ENCODE data around the gene TBCK.

TBCK gene

DNA sequence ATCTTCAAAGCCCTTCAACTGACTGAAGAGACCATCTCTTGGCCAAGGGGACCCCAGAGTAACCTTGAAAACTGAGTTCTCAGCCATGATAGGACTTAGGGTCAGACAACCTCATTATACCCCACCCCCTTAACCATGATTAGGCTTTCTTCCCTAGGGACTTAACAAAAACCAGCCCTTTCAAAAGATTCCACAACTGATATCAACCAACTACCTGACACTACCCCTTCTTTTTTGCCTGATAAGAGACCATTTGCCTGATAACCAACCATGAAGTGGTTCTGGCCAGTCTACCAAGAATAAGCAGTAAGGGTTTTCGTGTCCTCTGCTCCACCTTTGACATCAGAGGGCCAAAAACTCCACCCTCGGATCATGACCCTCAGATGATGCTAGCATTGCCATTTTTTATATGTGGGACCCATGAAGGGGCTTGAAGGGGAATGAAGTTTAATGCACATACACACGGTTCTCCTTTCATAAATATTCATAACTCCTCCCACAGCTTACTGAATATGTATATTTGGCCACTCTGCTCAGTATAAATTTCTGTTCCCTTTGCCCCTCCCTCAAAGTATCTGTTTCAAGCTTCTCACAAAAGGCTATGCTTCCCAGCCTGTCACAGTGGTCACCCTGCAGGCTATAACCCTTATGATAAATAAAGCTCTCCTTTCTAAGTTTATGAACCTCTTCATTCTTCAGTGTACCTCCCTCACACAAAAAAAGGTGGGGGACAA is 12.3 kb downstream of the TBCK start:
- Histone ChIP-seq H3K56ac (ENCODE audit: low read length) (peak overlapping the region; percentile 54), H3K23ac (ENCODE audit: low read length) (no peak overlapping the region), H3K4ac (ENCODE audit: low read depth, low read length) (no peak overlapping the region), H2AK5ac (ENCODE audit: low read length) (no peak overlapping the region), H4K5ac (ENCODE audit: low read length) (no peak overlapping the region), H3K9ac (ENCODE audit: low read length) (no peak overlapping the region), H3K4me2 (ENCODE audit: low read length) (no peak overlapping the region), H2BK120ac (ENCODE audit: low read depth, low read length) (no peak overlapping the region), H3K79me2 (ENCODE audit: control insufficient read depth, insufficient read depth, low read length) (no peaks in the 10 kb centered on the region), H2BK15ac (replicated peaks; ENCODE audit: low read depth) (no peak overlapping the region), H3K18ac (ENCODE audit: low read length) (no peak overlapping the region), H3K27me3 (ENCODE audit: insufficient read depth, low read length, poor library complexity) (no peaks in the 10 kb centered on the region), H3K79me1 (ENCODE audit: low read length) (no peaks in the 10 kb centered on the region), H3K27ac (ENCODE audit: low read depth, low read length) (no peak overlapping the region), H4K8ac (ENCODE audit: low read depth, low read length) (no peak overlapping the region), H3K36me3 (ENCODE audit: control insufficient read depth, insufficient read depth, low read length) (no peaks in the 10 kb centered on the region), H3K4me3 (ENCODE audit: low read length) (no peak overlapping the region), H3K4me1 (ENCODE audit: control insufficient read depth, low read depth, low read length) (no peaks in the 10 kb centered on the region), H2BK5ac (ENCODE audit: low read length) (no peak overlapping the region)
- no CpG with 5 or more reads among the region's 3 CpGs for WGBS (ENCODE audit: extremely low coverage, insufficient coverage, low lambda C conversion rate)
- DNase-seq: peak; percentile 93

DNA sequence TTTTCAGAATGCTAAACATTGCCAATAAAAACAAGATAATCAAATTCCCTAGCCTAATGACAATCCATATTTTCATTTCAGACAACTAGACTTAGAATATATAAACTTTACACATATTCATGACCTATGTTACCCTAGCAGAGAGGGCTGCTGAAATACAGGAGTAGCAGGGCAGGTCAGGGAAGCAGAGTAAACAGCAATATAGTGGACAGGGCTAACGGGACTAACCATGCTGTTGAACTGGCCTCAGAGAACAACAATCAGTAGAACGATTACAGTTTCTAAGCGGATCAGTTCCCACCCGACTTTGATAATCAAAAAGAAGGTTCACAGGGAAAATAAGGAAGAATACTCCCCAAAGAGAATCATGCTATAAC is 14.0 kb downstream of the TBCK start:
- DNase-seq: no peak
- no CpG with 5 or more reads among the region's 4 CpGs for WGBS (ENCODE audit: extremely low coverage, insufficient coverage, low lambda C conversion rate)
- H3K4me1 ChIP-seq (ENCODE audit: control insufficient read depth, low read depth, low read length): no peaks in the 10 kb centered on the region
- H3K27me3 ChIP-seq (ENCODE audit: insufficient read depth, low read length, poor library complexity): no peaks in the 10 kb centered on the region
- no peak overlapping the region for H3K18ac ChIP-seq (ENCODE audit: low read length)
- H2BK5ac ChIP-seq (ENCODE audit: low read length): peak overlapping the region; percentile 12
- no peak overlapping the region for H4K8ac ChIP-seq (ENCODE audit: low read depth, low read length)
- H3K4me2 ChIP-seq (ENCODE audit: low read length): no peak overlapping the region
- no peak overlapping the region for H3K27ac ChIP-seq (ENCODE audit: low read depth, low read length)
- no peak overlapping the region for H2AK5ac ChIP-seq (ENCODE audit: low read length)
- H4K5ac ChIP-seq (ENCODE audit: low read length): no peak overlapping the region
- H3K56ac ChIP-seq (ENCODE audit: low read length): no peak overlapping the region
- no peak overlapping the region for H2BK120ac ChIP-seq (ENCODE audit: low read depth, low read length)
- H3K23ac ChIP-seq (ENCODE audit: low read length): no peak overlapping the region
- no peaks in the 10 kb centered on the region for H3K79me2 ChIP-seq (ENCODE audit: control insufficient read depth, insufficient read depth, low read length)
- H3K36me3 ChIP-seq (ENCODE audit: control insufficient read depth, insufficient read depth, low read length): no peaks in the 10 kb centered on the region
- no peak overlapping the region for H3K4me3 ChIP-seq (ENCODE audit: low read length)
- no peak overlapping the region for H2BK15ac ChIP-seq (replicated peaks; ENCODE audit: low read depth)
- no peak overlapping the region for H3K4ac ChIP-seq (ENCODE audit: low read depth, low read length)
- H3K79me1 ChIP-seq (ENCODE audit: low read length): no peaks in the 10 kb centered on the region
- H3K9ac ChIP-seq (ENCODE audit: low read length): no peak overlapping the region

DNA sequence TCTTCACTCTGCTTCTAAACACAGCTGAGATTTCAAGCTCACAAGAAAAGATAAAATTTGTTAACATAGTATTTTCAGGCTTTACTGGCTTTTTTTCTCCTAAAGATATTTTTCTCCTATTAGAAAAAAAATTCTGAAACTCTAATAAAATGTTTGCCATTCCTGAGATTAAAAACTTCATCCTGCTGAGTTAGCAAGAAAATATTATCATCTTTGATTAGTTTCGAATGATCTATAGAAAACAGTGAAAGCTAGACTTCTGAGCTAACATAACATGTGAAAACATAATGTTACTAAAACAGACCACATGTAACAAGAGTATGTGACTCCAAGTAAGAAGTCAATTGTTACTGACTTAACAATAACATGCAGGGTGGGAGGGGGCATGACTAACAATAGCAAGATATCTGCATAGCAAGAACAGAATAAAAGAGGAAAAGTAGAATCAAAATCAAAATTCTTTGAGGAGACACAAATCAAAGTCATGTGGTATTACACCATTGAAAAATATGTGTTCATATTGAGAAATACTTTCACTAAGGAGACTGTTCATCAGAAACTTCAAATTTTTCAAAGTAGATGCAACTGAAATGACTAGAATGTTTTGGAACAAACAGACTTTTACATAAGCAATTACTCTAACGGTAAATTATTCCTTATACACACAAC is 14.5 kb downstream of the TBCK start:
- Histone ChIP-seq H3K4ac (ENCODE audit: low read depth, low read length) (no peak overlapping the region), H3K27me3 (ENCODE audit: insufficient read depth, low read length, poor library complexity) (no peaks in the 10 kb centered on the region), H3K56ac (ENCODE audit: low read length) (no peak overlapping the region), H4K8ac (ENCODE audit: low read depth, low read length) (no peak overlapping the region), H3K18ac (ENCODE audit: low read length) (no peak overlapping the region), H2BK5ac (ENCODE audit: low read length) (no peak overlapping the region), H3K79me1 (ENCODE audit: low read length) (no peaks in the 10 kb centered on the region), H4K5ac (ENCODE audit: low read length) (no peak overlapping the region), H2BK120ac (ENCODE audit: low read depth, low read length) (no peak overlapping the region), H3K4me3 (ENCODE audit: low read length) (no peak overlapping the region), H3K79me2 (ENCODE audit: control insufficient read depth, insufficient read depth, low read length) (no peaks in the 10 kb centered on the region), H3K23ac (ENCODE audit: low read length) (no peak overlapping the region), H3K36me3 (ENCODE audit: control insufficient read depth, insufficient read depth, low read length) (no peaks in the 10 kb centered on the region), H3K4me1 (ENCODE audit: control insufficient read depth, low read depth, low read length) (no peaks in the 10 kb centered on the region), H2BK15ac (replicated peaks; ENCODE audit: low read depth) (no peak overlapping the region), H3K27ac (ENCODE audit: low read depth, low read length) (no peak overlapping the region), H3K9ac (ENCODE audit: low read length) (no peak overlapping the region), H2AK5ac (ENCODE audit: low read length) (no peak overlapping the region), H3K4me2 (ENCODE audit: low read length) (no peak overlapping the region)
- DNase-seq: no peak
- WGBS (ENCODE audit: extremely low coverage, insufficient coverage, low lambda C conversion rate): no CpG with 5 or more reads among the region's 2 CpGs

DNA sequence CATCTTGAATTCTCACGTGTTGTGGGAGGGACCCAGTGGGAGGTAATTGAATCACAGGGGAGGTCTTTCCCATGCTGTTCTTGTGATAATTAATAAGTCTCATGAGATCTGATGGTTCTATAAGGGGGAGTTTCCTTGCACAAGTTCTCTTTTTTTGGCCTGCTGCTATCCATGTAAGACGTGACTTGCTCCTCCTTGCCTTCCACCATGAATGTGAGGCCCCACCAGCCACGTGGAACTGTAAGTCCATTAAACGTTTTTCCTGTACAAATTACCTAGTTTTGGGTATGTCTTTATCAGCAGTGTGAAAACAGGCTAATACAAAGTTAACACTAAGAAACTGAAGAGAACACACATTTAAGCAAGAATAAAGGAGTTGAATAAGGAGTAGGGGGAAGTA is 16.0 kb downstream of the TBCK start:
- no peak for DNase-seq
- no peak overlapping the region for H2BK15ac ChIP-seq (replicated peaks; ENCODE audit: low read depth)
- H2AK5ac ChIP-seq (ENCODE audit: low read length): no peak overlapping the region
- no peak overlapping the region for H3K9ac ChIP-seq (ENCODE audit: low read length)
- no peak overlapping the region for H3K4me3 ChIP-seq (ENCODE audit: low read length)
- no CpG with 5 or more reads among the region's 4 CpGs for whole genome bisulfite sequencing (ENCODE audit: extremely low coverage, insufficient coverage, low lambda C conversion rate)
- H3K4me1 ChIP-seq (ENCODE audit: control insufficient read depth, low read depth, low read length): no peaks in the 10 kb centered on the region
- H4K8ac ChIP-seq (ENCODE audit: low read depth, low read length): no peak overlapping the region
- no peaks in the 10 kb centered on the region for H3K79me1 ChIP-seq (ENCODE audit: low read length)
- H4K5ac ChIP-seq (ENCODE audit: low read length): no peak overlapping the region
- no peak overlapping the region for H3K56ac ChIP-seq (ENCODE audit: low read length)
- H3K18ac ChIP-seq (ENCODE audit: low read length): no peak overlapping the region
- no peaks in the 10 kb centered on the region for H3K36me3 ChIP-seq (ENCODE audit: control insufficient read depth, insufficient read depth, low read length)
- no peak overlapping the region for H2BK120ac ChIP-seq (ENCODE audit: low read depth, low read length)
- H3K27ac ChIP-seq (ENCODE audit: low read depth, low read length): no peak overlapping the region
- no peaks in the 10 kb centered on the region for H3K79me2 ChIP-seq (ENCODE audit: control insufficient read depth, insufficient read depth, low read length)
- H3K4me2 ChIP-seq (ENCODE audit: low read length): no peak overlapping the region
- no peak overlapping the region for H3K4ac ChIP-seq (ENCODE audit: low read depth, low read length)
- H3K23ac ChIP-seq (ENCODE audit: low read length): no peak overlapping the region
- no peaks in the 10 kb centered on the region for H3K27me3 ChIP-seq (ENCODE audit: insufficient read depth, low read length, poor library complexity)
- no peak overlapping the region for H2BK5ac ChIP-seq (ENCODE audit: low read length)

DNA sequence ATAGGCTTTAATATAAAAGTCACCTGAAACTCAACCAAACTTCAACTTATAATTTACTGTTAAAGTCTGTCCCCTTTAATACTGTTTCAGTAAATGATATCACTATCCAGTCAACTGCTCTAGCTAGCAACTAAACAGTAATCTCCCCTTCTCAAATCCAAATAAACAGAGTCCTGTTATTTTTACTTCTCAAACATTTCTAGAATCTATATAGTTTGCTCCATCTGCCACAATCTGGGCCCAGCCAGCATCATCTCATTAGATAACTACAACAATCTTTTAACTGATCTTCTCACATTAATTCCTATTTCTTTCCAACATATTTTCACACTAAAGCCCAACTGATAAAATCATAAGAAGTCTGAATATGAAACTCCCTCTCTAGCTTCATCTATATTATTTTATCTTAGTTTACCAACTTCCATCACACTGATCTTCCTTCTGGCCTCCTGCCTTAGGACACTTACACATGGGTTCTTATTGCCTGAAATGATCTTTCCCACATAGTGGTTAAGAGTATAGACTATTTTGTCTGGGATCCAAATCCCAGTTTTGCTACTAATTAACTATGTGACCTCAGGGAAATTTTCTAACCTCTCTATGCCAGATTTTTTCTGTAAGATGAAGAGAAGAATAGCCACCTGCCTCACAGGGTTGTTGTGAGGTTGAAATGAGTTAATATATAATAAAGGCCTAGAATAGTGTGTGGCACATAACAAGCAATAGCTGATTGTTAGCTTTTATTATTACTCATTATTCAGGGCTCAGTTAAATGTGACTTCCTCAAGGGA is 18.6 kb downstream of the TBCK start:
- no peak overlapping the region for H3K27ac ChIP-seq (ENCODE audit: low read depth, low read length)
- no peak overlapping the region for H4K8ac ChIP-seq (ENCODE audit: low read depth, low read length)
- H3K9ac ChIP-seq (ENCODE audit: low read length): no peak overlapping the region
- H3K27me3 ChIP-seq (ENCODE audit: insufficient read depth, low read length, poor library complexity): no peaks in the 10 kb centered on the region
- no peak overlapping the region for H4K5ac ChIP-seq (ENCODE audit: low read length)
- no peak overlapping the region for H3K4me3 ChIP-seq (ENCODE audit: low read length)
- no peak overlapping the region for H3K56ac ChIP-seq (ENCODE audit: low read length)
- H3K36me3 ChIP-seq (ENCODE audit: control insufficient read depth, insufficient read depth, low read length): no peaks in the 10 kb centered on the region
- DNase-seq: no peak
- H2BK15ac ChIP-seq (replicated peaks; ENCODE audit: low read depth): no peak overlapping the region
- H2BK120ac ChIP-seq (ENCODE audit: low read depth, low read length): no peak overlapping the region
- no peak overlapping the region for H3K23ac ChIP-seq (ENCODE audit: low read length)
- no peak overlapping the region for H3K18ac ChIP-seq (ENCODE audit: low read length)
- no peak overlapping the region for H2AK5ac ChIP-seq (ENCODE audit: low read length)
- no peaks in the 10 kb centered on the region for H3K79me2 ChIP-seq (ENCODE audit: control insufficient read depth, insufficient read depth, low read length)
- no peak overlapping the region for H2BK5ac ChIP-seq (ENCODE audit: low read length)
- H3K4ac ChIP-seq (ENCODE audit: low read depth, low read length): no peak overlapping the region
- H3K79me1 ChIP-seq (ENCODE audit: low read length): no peaks in the 10 kb centered on the region
- H3K4me2 ChIP-seq (ENCODE audit: low read length): no peak overlapping the region
- H3K4me1 ChIP-seq (ENCODE audit: control insufficient read depth, low read depth, low read length): no peaks in the 10 kb centered on the region

All from mesendoderm (in vitro differentiated cells).